Ammon's horn (tissue), 1 donor: ENCODE results near the gene TMEM240.
"Not testable (repeated sequence)": the region's sequence is repeated elsewhere in the genome, so short reads cannot be mapped to it uniquely, and the experiment has no call there.

Experiments
- DNase-seq: peaks from one replicate; pipeline ENCODE4 v3.0.0-alpha.2; 2016; ENCODE audit warnings: low spot score

Gene TMEM240

GRCh38 chr1:1495461-1495975, 44.9 kb downstream of the TMEM240 start:
- not testable (repeated sequence) for DNase-seq

GRCh38 chr1:1494311-1494710, 46.1 kb downstream of the TMEM240 start:
- not testable (repeated sequence) for DNase-seq

GRCh38 chr1:1491601-1492000, 48.8 kb downstream of the TMEM240 start:
- no peak for DNase-seq

- DNase-seq, result no peak
Measured at GRCh38 chr1:1490633-1491230, 49.7 kb downstream of the TMEM240 start.

GRCh38 chr1:1489861-1490260, 50.6 kb downstream of the TMEM240 start:
- no peak for DNase-seq

DNA sequence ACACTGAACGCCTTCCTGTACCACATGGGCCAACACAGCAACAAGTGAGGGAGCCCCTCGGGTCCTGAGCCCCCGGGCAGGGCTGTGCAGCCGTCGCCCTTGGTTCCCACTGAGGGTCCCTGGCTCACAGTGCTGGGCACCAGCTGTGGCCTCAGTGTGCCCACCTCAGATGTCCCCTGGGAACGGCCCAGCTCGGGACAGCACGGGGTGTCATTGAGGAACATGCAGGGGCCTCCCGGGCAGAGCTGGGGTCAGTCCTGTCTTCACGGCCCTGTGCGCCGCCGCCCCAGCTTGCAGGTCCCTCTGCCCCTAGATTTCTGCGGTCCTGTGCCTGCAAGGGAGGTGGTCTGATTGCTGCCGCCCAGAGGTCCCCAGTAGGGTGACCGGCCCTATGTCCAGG, 51.2 kb downstream of the TMEM240 start:
- no peak for DNase-seq

GRCh38 chr1:1487701-1488100, 52.7 kb downstream of the TMEM240 start:
- no peak for DNase-seq

GRCh38 chr1:1485755-1486317, 54.6 kb downstream of the TMEM240 start:
- not testable (repeated sequence) for DNase-seq

DNA sequence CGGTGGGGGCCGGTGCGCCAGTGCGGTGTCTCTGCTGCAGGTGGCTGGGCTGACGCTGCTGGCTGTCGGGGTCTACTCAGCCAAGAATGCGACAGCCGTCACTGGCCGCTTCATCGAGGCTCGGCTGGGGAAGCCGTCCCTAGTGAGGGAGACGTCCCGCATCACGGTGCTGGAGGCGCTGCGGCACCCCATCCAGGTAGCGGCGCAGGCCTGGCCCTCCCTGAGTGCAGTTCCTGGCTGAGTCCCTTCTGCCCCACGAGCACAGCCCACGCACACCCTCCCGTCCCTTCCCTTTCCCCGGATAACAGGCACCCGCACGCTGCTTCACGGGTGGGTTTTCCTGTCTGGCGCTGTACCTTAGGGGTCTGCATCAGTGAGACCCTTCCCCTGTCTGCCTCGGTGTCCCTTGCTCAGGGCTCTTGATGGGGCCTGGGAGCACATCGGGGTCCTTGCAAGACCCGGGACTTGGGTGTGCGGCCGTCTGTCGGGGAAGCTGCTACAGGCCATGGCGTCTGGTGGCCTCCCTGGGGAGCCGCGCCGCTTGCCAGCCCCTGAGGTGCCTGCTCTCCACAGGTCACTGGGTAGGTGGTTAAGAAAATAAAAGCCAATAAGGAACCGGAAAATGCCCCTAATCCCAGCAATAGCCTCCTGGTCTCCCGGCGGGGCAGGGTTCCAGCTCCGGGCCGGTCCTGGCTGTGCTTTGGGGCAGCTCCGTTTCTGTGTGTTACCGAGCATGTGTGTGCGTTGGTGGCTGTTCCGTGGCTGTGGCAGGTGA, 55.3 kb downstream of the TMEM240 start:
- not testable (repeated sequence) for DNase-seq
